Tibial nerve (tissue), 3 donors: ENCODE results near the gene ALG12.

Experiments
- CTCF ChIP-seq, 5 experiments: fragments of 200-600 bp in 3 of 5; fragments of 450-650 bp in 2 of 5; sonication (generic) in 3 of 5; IDR thresholded peaks; one replicate each; pipeline ENCODE4 v1.5.1; 2016 to 2019; ENCODE audit warnings: antibody characterized with exemption in 5 of 5, mild to moderate bottlenecking in 3 of 5, moderate library complexity in 2 of 5
- POLR2A ChIP-seq, 2 donors: fragments of 450-650 bp; IDR thresholded peaks; one replicate each; pipeline ENCODE4 v1.6.1; 2017; ENCODE audit warnings: antibody characterized with exemption in 2 of 2, mild to moderate bottlenecking in 2 of 2, moderate library complexity in 2 of 2

- TF ChIP-seq POLR2A (IDR thresholded peaks at IDR 0.05) (no peak), CTCF (IDR thresholded peaks at IDR 0.05) (no peak)
Measured at GRCh38 chr22:49901457-49901856, 16.8 kb downstream of the ALG12 start.
